Right lung (tissue), 5 donors: ENCODE measurements around the gene XAF1. TPM values are rescaled to one million over a fixed set of nuclear protein-coding genes. Genes with fewer than 3 reads are reported as not detected.
"Not testable (repeated sequence)": the region's sequence is repeated elsewhere in the genome, so short reads cannot be mapped to it uniquely, and the experiment has no call there.

Source experiments
- DNase-seq, 2 donors: peaks; one replicate each; pipeline ENCODE4 v3.0.0-alpha.2; 2013
- polyA plus RNA-seq, 5 donors: library from polyadenylated mRNA; unstranded; fragments of 120-200 nt; gene quantifications; one replicate each; pipeline versions ENCODE4 v1.2.1 to v1.2.3, GENCODE V29; 2013; ENCODE audit warnings: inconsistent platforms in 1 of 5, low replicate concordance in 1 of 5; ENCODE audit not compliant: insufficient read length in 5 of 5, insufficient read depth in 1 of 5

The XAF1 gene
- polyA plus RNA-seq, 5 donors, result 14.1 to 32.5 (median 25.0) TPM

GRCh38 chr17:6753006-6753445 lies 2.8 kb upstream of the XAF1 start:
- DNase-seq, result peak; percentile 44 to 54

- peak in 1 of 2 donors; percentile 8 for DNase-seq
Measured at GRCh38 chr17:6753546-6753945, 2.3 kb upstream of the XAF1 start.

GRCh38 chr17:6755281-6755680 lies 565 bp upstream of the XAF1 start:
- peak in 1 of 2 donors; percentile 34 for DNase-seq

GRCh38 chr17:6756425-6757031 lies 682 bp downstream of the XAF1 start:
- no peak for DNase-seq

- DNase-seq, result no peak
Measured at GRCh38 chr17:6757747-6758146, 1.9 kb downstream of the XAF1 start.

- no peak for DNase-seq
Measured at GRCh38 chr17:6761779-6762178, 5.9 kb downstream of the XAF1 start.

GRCh38 chr17:6768447-6768846 lies 12.6 kb downstream of the XAF1 start:
- DNase-seq, result no peak

GRCh38 chr17:6772016-6772415 lies 16.2 kb downstream of the XAF1 start:
- DNase-seq, result no peak

- not testable (repeated sequence) for DNase-seq
Measured at GRCh38 chr17:6774906-6775305, 19.1 kb downstream of the XAF1 start.

- DNase-seq, result no peak
Measured at GRCh38 chr17:6775871-6776405, 20.1 kb downstream of the XAF1 start, which contains the start of gene FBXO39. Gene FBXO39, plus strand, starts transcription at chr17:6776215. Its CDS starts 3,654 bp downstream, at chr17:6779869.

GRCh38 chr17:6779411-6779810 lies 23.6 kb downstream of the XAF1 start:
- no peak for DNase-seq

GRCh38 chr17:6780001-6780400 lies 24.2 kb downstream of the XAF1 start:
- DNase-seq, result no peak

GRCh38 chr17:6780886-6781285 lies 25.0 kb downstream of the XAF1 start:
- DNase-seq, result no peak

- no peak for DNase-seq
Measured at GRCh38 chr17:6782244-6782643, 26.4 kb downstream of the XAF1 start.

- no peak for DNase-seq
Measured at GRCh38 chr17:6786618-6787017, 30.8 kb downstream of the XAF1 start.

GRCh38 chr17:6787081-6787693 lies 31.3 kb downstream of the XAF1 start:
- DNase-seq, result no peak

- DNase-seq, result no peak
Measured at GRCh38 chr17:6789146-6789545, 33.3 kb downstream of the XAF1 start.

- no peak for DNase-seq
Measured at GRCh38 chr17:6793748-6794493, 38.1 kb downstream of the XAF1 start.

- no peak for DNase-seq
Measured at GRCh38 chr17:6796017-6796886, 40.4 kb downstream of the XAF1 start.

GRCh38 chr17:6796887-6797490 lies 41.1 kb downstream of the XAF1 start:
- DNase-seq, result no peak

GRCh38 chr17:6797718-6798351 lies 42.0 kb downstream of the XAF1 start:
- no peak for DNase-seq
